Endodermal cell (in vitro differentiated cells): ENCODE data around the gene KIDINS220. TPM values are rescaled to one million over a fixed set of nuclear protein-coding genes. Genes with fewer than 3 reads are reported as not detected.

Experiments
- DNase-seq: peaks from one replicate; pipeline ENCODE4 v3.0.0-alpha.2; 2017
- H3K27ac ChIP-seq: 2 replicates; pipeline ENCODE4 v1.5.1; 2013; ENCODE audit warnings: mild to moderate bottlenecking, low read depth, low read length, moderate library complexity
- H3K27me3 ChIP-seq: 2 replicates; pipeline ENCODE4 v1.6.1; 2013; ENCODE audit warnings: mild to moderate bottlenecking, low read length, moderate library complexity; ENCODE audit not compliant: insufficient read depth, control insufficient read depth, poor library complexity, severe bottlenecking
- H3K36me3 ChIP-seq: 2 replicates; pipeline ENCODE4 v1.7.0; 2013; ENCODE audit warnings: mild to moderate bottlenecking, low read length, moderate library complexity; ENCODE audit not compliant: control insufficient read depth, insufficient read depth
- H3K4me1 ChIP-seq: one replicate; pipeline ENCODE4 v1.7.0; 2013; ENCODE audit warnings: low read length; ENCODE audit not compliant: control insufficient read depth, insufficient read depth
- H3K4me3 ChIP-seq: 2 replicates; pipeline ENCODE4 v1.5.1; 2013; ENCODE audit warnings: mild to moderate bottlenecking, low read length, moderate library complexity
- H3K9ac ChIP-seq: 2 replicates; pipeline ENCODE4 v1.6.1; 2013; ENCODE audit warnings: mild to moderate bottlenecking, low read length, moderate library complexity; ENCODE audit not compliant: poor library complexity, severe bottlenecking; ENCODE audit errors: extremely low read depth
- H3K9me3 ChIP-seq: 2 replicates; pipeline ENCODE4 v1.6.1; 2013; ENCODE audit warnings: mild to moderate bottlenecking, low read length, moderate library complexity; ENCODE audit not compliant: control insufficient read depth
- H3K27ac Mint-ChIP-seq: 2 replicates; pipeline ENCODE4 v1.8.0; 2020; ENCODE audit warnings: mixed read lengths
- H3K27me3 Mint-ChIP-seq: 2 replicates; pipeline ENCODE4 v1.8.0; 2021; ENCODE audit warnings: mild to moderate bottlenecking, mixed read lengths; ENCODE audit not compliant: insufficient read depth
- H3K36me3 Mint-ChIP-seq: 2 replicates; pipeline ENCODE4 v1.8.0; 2020; ENCODE audit warnings: low read depth, mixed read lengths
- H3K4me1 Mint-ChIP-seq: 2 replicates; pipeline ENCODE4 v1.8.0; 2020; ENCODE audit warnings: mixed read lengths
- H3K4me3 Mint-ChIP-seq: 2 replicates; pipeline ENCODE4 v1.8.0; 2020; ENCODE audit warnings: mild to moderate bottlenecking, moderate library complexity, mixed read lengths
- H3K9me3 Mint-ChIP-seq: 2 replicates; pipeline ENCODE4 v1.8.0; 2020; ENCODE audit warnings: mild to moderate bottlenecking, mixed read lengths
- CTCF ChIP-seq: fragments of 200-600 bp; sonication (generic); conservative IDR thresholded peaks from 2 replicates; pipeline ENCODE4 v1.5.0; 2021; ENCODE audit warnings: antibody characterized with exemption, mild to moderate bottlenecking
- WGBS, 2 experiments: methylation state at CpG; one replicate each; pipeline versions ENCODE4 v1.1.5 to v1.1.7; 2013; ENCODE audit warnings: missing lambda C conversion rate in 2 of 2, mixed read lengths in 1 of 2; ENCODE audit not compliant: insufficient coverage in 1 of 2, insufficient read length in 1 of 2; 5-methylcytosine and 5-hydroxymethylcytosine counted together
- total RNA-seq, 2 donors: library from RNA; stranded (reverse); fragmentation: NEBNext Ultra II Directional in 1 of 2; extraction: Animal tissue kit (Norgen Biotek cat#: 25700) in 1 of 2; gene quantifications; 2 replicates in 1 of 2; 3 replicates in 1 of 2; pipeline ENCODE4 v1.2.1, GENCODE V29; 2021

KIDINS220 gene
- total RNA-seq, 2 donors from 2014 or later = 33.8 to 35.2 TPM

GRCh38 chr2:8710951-8711350 lies 126.5 kb downstream of the KIDINS220 start:
- Histone ChIP-seq H3K4me1 (no peaks in the 10 kb centered on the region), H3K9me3 (no peaks in the 10 kb centered on the region), H3K36me3 (no peaks in the 10 kb centered on the region), H3K4me3 (no peak overlapping the region), H3K27ac (no peak overlapping the region), H3K27me3 (no peaks in the 10 kb centered on the region), H3K9ac (no peak overlapping the region)
- no peak for TF ChIP-seq CTCF
- no peak overlapping the region for H3K27ac Mint-ChIP-seq
- H3K9me3 Mint-ChIP-seq = peaks cover 12% of the 10 kb centered on the region
- no peak overlapping the region for H3K4me3 Mint-ChIP-seq
- peaks cover 3% of the 10 kb centered on the region for H3K27me3 Mint-ChIP-seq
- H3K4me1 Mint-ChIP-seq = peaks cover 14% of the 10 kb centered on the region
- no peaks in the 10 kb centered on the region for H3K36me3 Mint-ChIP-seq
- DNase-seq = no peak
- WGBS, 2 experiments = 90 to 91% methylated on average over 3 of the region's 3 CpGs

- TF ChIP-seq CTCF = no peak
- peaks cover 12% of the 10 kb centered on the region for H3K9me3 Mint-ChIP-seq
- peak overlapping the region; percentile 23 for H3K27ac Mint-ChIP-seq
- Histone ChIP-seq H3K9ac (no peak overlapping the region), H3K36me3 (no peaks in the 10 kb centered on the region), H3K27me3 (no peaks in the 10 kb centered on the region), H3K9me3 (no peaks in the 10 kb centered on the region), H3K27ac (no peak overlapping the region), H3K4me1 (no peaks in the 10 kb centered on the region), H3K4me3 (no peak overlapping the region)
- H3K36me3 Mint-ChIP-seq = no peaks in the 10 kb centered on the region
- DNase-seq = no peak
- H3K4me3 Mint-ChIP-seq = no peak overlapping the region
- WGBS, 2 experiments = 82 to 89% methylated on average over 12 to 14 of the region's 14 CpGs
- peaks cover 14% of the 10 kb centered on the region for H3K4me1 Mint-ChIP-seq
- H3K27me3 Mint-ChIP-seq = peaks cover 3% of the 10 kb centered on the region
Observed at GRCh38 chr2:8709611-8710010, 127.8 kb downstream of the KIDINS220 start.

DNA sequence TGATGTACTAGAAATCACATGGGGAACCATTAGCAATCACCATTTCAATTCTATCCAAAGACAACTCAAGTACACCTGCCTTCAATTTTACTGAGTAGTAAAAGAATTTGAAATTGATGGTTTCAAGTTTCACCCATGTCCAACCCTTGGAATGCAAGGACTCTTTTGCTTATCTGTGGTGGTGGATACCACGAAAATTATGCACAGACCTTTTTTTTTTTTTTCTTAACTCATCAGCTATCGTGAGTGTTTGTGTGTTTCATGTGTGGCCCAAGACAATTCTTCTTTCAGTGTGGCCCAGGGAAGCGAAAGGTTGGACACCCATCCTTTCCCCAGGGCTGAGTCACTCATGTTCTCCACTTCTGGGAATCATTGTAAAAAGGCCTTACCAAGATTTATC lies 132.5 kb downstream of the KIDINS220 start:
- Mint-ChIP-seq H3K27ac (no peak overlapping the region), H3K36me3 (no peaks in the 10 kb centered on the region), H3K27me3 (peaks cover 3% of the 10 kb centered on the region), H3K9me3 (peaks cover 12% of the 10 kb centered on the region), H3K4me3 (no peak overlapping the region), H3K4me1 (no peaks in the 10 kb centered on the region)
- TF ChIP-seq CTCF = no peak
- WGBS, 2 experiments = 89 to 95% methylated on average over 3 of the region's 3 CpGs
- no peak overlapping the region for H3K9ac ChIP-seq
- H3K27me3 ChIP-seq = no peaks in the 10 kb centered on the region
- no peaks in the 10 kb centered on the region for H3K4me1 ChIP-seq
- H3K27ac ChIP-seq = no peak overlapping the region
- no peak overlapping the region for H3K4me3 ChIP-seq
- no peak for DNase-seq
- H3K9me3 ChIP-seq = no peaks in the 10 kb centered on the region
- H3K36me3 ChIP-seq = no peaks in the 10 kb centered on the region
